NCI-H510A (cell line): ENCODE measurements around the gene TRAF2.
"Not testable (repeated sequence)": the region's sequence is repeated elsewhere in the genome, so short reads cannot be mapped to it uniquely, and the experiment has no call there.

Experiments used
- DNase-seq: peaks from one replicate; lab custom pipeline; 2025; lab: John Stamatoyannopoulos, UW

Gene TRAF2

DNA sequence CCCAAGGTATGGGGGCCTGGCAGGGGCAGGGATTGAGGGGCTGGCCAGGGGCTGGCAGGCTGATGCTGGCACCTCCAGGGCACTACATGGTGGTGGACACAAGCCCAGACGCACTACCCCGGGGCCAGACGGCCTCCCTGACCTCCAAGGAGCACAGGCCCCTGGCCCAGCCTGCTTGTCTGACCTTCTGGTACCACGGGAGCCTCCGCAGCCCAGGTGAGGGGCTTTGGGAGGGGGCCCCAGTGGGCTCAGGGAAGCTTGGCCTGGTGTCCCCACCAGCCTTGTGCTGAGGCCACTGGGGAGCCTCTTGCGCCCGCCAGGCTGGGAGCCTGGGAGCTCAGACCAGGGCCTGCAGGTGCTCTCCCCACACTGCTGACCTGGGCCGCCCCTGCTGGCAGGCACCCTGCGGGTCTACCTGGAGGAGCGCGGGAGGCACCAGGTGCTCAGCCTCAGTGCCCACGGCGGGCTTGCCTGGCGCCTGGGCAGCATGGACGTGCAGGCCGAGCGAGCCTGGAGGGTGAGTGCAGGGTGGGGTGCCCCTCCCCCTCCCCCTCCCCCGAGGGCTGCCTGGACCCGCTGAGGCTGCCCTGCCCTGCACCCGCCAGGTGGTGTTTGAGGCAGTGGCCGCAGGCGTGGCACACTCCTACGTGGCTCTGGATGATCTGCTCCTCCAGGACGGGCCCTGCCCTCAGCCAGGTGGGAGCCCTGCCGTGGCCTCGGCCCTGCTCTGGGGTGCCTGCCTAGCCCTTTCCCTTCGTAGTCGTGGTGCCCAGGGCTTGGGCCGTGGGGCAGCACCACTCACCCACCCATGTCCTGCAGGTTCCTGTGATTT, 28.5 kb upstream of the TRAF2 start:
- no peak for DNase-seq

- no peak for DNase-seq
Measured at GRCh38 chr9:136858452-136858843, 27.9 kb upstream of the TRAF2 start.

- DNase-seq: no peak
Measured at GRCh38 chr9:136858844-136859757, 27.2 kb upstream of the TRAF2 start.

DNA sequence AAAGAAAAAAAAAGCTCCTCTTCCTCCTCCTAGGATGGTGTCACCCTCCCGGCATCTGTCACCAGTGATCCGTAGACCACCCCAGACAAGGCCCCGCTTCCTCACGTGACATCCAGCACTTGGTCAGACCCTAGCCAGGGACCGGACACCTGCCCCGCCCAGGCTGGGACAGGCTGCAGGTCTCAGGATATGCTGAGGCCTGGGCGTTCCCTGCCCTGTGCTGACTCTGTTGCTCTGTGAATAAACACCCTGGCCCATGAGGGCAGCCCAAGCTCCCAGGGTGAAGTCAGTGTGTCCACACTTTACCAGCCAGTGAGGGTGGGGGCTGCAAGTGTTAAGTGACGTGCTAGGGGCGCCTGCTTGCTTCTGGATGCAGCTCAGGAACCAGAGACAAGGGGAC, 25.8 kb upstream of the TRAF2 start:
- no peak for DNase-seq

GRCh38 chr9:136860933-136861873, 25.1 kb upstream of the TRAF2 start:
- no peak for DNase-seq

DNA sequence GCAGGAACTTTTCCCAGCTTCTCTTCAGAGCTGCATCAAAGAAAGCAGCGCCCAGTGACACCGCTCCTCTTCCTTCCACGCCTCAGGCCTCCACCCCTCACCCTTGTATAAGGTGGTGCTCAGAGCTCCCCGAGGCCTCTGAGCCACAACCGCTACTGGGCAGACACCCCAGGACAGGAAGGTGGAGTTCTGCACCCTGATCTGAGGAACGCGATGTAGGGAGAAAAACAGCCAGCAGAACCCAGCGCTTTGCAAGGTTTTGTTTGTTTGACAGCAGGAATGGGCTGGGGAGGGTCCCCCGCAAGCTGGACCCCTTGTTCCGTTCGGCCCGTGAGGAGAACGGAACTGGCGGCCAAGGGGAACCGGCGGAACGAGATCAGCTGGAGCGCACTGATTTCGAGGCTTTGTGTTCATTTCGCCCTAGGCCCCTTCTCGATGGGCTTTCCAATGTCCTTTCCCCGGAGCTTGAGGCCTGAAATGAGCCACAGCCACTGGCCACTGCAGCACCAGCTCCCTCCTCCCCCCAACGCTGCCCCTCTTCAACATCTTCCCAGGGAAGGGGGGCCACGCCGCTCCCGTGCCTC, 24.4 kb upstream of the TRAF2 start:
- DNase-seq: no peak

- no peak for DNase-seq
Measured at GRCh38 chr9:136862849-136863622, 23.3 kb upstream of the TRAF2 start.

- no peak for DNase-seq
Measured at GRCh38 chr9:136863623-136864273, 22.6 kb upstream of the TRAF2 start.

DNA sequence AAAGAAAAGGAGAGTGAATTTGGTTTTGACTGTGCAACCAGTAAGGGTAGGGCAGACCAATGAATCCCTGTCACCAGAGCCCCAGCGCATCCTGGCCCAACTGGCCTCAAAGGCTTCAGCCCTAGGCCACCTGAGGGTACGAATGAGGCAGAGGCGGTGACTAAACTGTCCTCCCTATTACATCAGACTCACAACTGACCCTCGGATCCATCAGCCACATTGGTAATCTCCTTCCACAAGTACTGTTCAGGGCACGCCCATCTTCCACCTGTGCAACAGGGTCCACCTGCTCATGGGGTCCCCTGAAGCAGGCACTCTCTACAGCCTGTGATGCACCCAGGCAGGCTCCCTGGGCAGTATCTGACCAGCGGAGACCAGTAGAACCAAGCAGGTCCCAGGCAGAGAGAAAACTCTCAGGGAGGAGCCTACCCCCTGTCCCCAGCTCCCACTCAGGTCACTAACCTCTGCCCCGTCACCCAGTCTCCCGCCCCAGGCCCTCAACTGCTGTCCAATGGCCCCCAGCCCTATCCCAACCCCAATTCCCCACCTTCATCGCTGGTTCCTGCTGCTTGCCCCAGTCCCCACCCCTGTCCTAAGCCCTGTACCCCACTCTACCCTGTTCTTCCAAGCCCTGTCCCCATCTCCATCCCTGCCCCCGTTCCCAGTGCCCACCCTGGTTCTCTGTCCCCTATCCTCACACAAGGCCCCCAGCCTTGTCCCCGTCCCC, 21.1 kb upstream of the TRAF2 start:
- no peak for DNase-seq

DNA sequence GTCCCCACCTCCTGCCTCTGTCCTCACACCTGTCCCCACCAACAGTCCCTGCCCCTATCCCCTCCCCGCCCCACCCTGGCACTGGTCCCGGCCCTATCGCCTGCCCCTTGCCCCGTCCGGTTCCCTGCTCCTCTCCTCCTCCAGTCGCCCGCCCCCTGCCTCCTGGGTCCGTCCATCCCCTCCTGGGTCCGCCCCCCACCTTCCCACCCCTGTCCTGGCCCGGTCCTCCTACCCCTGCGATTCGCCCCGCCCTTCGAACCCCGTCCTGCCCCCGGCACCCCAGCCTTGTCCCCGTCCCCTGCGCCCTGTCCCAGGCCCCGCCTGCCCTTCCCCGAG, 20.6 kb upstream of the TRAF2 start:
- DNase-seq: no peak

GRCh38 chr9:136866898-136867421, 19.4 kb upstream of the TRAF2 start:
- DNase-seq: not testable (repeated sequence)

- DNase-seq: no peak
Measured at GRCh38 chr9:136867480-136867879, 18.8 kb upstream of the TRAF2 start.

GRCh38 chr9:136867917-136868316, 18.4 kb upstream of the TRAF2 start:
- DNase-seq: no peak

DNA sequence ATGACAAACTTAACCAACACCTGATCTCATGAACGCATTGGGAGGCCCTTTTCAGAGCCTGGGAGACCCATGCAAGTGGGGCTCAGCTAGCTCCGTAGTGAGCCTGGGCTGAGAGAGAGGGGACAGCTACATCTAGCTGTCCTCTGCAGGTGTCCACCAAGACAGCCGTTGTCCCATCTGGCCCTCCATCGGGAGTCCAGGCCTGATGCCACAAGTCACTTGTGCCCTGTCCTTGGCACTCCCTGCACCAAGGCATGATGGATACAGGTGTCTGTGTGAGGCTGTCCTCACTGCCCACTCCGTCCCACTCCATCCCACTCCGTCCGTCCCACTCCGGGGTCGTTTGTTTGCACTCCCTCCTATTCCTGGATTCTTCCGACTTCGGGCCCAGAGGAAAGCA, 17.7 kb upstream of the TRAF2 start:
- DNase-seq: no peak

- DNase-seq: not testable (repeated sequence)
Measured at GRCh38 chr9:136869611-136870010, 16.7 kb upstream of the TRAF2 start.

GRCh38 chr9:136875155-136875554, 11.2 kb upstream of the TRAF2 start:
- DNase-seq: no peak

- no peak for DNase-seq
Measured at GRCh38 chr9:136876476-136876875, 9.8 kb upstream of the TRAF2 start.

- DNase-seq: no peak
Measured at GRCh38 chr9:136880651-136881050, 5.7 kb upstream of the TRAF2 start.

DNA sequence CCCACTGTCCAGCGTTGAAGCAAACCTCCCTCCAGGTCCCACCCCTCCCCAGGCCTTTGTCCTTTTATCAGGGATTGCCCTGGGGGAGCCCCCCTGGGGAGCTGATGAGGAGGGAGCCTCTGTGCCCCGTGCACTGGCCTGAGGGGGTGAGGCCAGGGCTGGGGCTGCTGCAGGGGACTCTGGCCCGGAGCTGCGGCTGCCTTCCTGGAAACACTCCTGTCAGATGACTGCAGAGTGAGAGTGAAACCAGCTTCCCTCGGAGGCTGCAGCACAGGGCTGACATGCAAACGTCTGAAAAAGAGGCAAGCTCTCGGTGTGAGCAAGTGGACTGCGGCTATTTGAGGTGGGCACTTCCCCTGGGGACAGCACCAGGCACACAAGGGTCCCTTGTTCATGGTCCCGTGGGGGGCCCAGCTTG, 4.6 kb upstream of the TRAF2 start:
- DNase-seq: no peak
